CD4-positive, CD25-positive, alpha-beta regulatory T cell (primary cell): Measurements from ENCODE around the gene RFPL2. TPM values are rescaled to one million over a fixed set of nuclear protein-coding genes. Genes with fewer than 3 reads are reported as not detected.

Experiments
- ATAC-seq, 2 donors: fragments of 150-1000 bp; cut with Tn5 transposase; one replicate each; pipeline ENCODE4 v1.10.0; 2021; ENCODE audit warnings: low read depth in 2 of 2, moderate number of reproducible peaks in 2 of 2, moderate library complexity in 1 of 2
- DNase-seq, 3 donors: peaks; one replicate each; pipeline versions ENCODE4 v3.0.0 to v3.0.0-alpha.2; 2012 to 2022; ENCODE audit warnings: mixed read lengths in 1 of 3
- H3K27ac ChIP-seq: one replicate; pipeline ENCODE4 v1.7.0; 2013; ENCODE audit warnings: mild to moderate bottlenecking, low read length; ENCODE audit not compliant: insufficient read depth, poor library complexity, severe bottlenecking
- H3K27me3 ChIP-seq: one replicate; pipeline ENCODE4 v1.7.0; 2013; ENCODE audit warnings: low read length; ENCODE audit not compliant: control insufficient read depth, insufficient read depth
- H3K36me3 ChIP-seq: one replicate; pipeline ENCODE4 v1.7.0; 2013; ENCODE audit warnings: mild to moderate bottlenecking, low read length, moderate library complexity; ENCODE audit not compliant: control insufficient read depth, insufficient read depth
- H3K4me1 ChIP-seq: 2 replicates; pipeline ENCODE4 v1.7.0; 2013; ENCODE audit warnings: mild to moderate bottlenecking, low read length; ENCODE audit not compliant: insufficient read depth, control insufficient read depth, poor library complexity, severe bottlenecking
- H3K4me3 ChIP-seq: one replicate; pipeline ENCODE4 v1.7.0; 2013; ENCODE audit warnings: low read depth, mild to moderate bottlenecking, low read length, moderate library complexity
- H3K9me3 ChIP-seq, 2 experiments: 1 replicate in 1 of 2; 2 replicates in 1 of 2; pipeline ENCODE4 v1.7.0; 2013; ENCODE audit warnings: low read length in 2 of 2, mild to moderate bottlenecking in 1 of 2, moderate library complexity in 1 of 2; ENCODE audit not compliant: control insufficient read depth in 2 of 2
- H3K27ac Mint-ChIP-seq, 3 donors: one replicate each; pipeline ENCODE4 v1.8.0; 2020 to 2022; ENCODE audit warnings: mild to moderate bottlenecking in 3 of 3, mixed read lengths in 3 of 3, moderate library complexity in 2 of 3
- H3K27me3 Mint-ChIP-seq: one replicate; pipeline ENCODE4 v1.8.0; 2022; ENCODE audit warnings: mild to moderate bottlenecking, mixed read lengths
- H3K36me3 Mint-ChIP-seq: one replicate; pipeline ENCODE4 v1.8.0; 2020; ENCODE audit warnings: mixed read lengths
- H3K4me1 Mint-ChIP-seq, 4 donors: one replicate each; pipeline ENCODE4 v1.8.0; 2020 to 2022; ENCODE audit warnings: mixed read lengths in 4 of 4, mild to moderate bottlenecking in 1 of 4
- H3K4me3 Mint-ChIP-seq, 4 donors: one replicate each; pipeline ENCODE4 v1.8.0; 2020 to 2022; ENCODE audit warnings: mild to moderate bottlenecking in 4 of 4, mixed read lengths in 4 of 4, moderate library complexity in 3 of 4
- H3K9me3 Mint-ChIP-seq, 7 donors: one replicate each; pipeline ENCODE4 v1.8.0; 2020 to 2022; ENCODE audit warnings: mixed read lengths in 7 of 7, mild to moderate bottlenecking in 3 of 7, moderate library complexity in 2 of 7
- polyA plus RNA-seq, 4 donors: library from polyadenylated mRNA; unstranded; fragments of 300-500 nt; fragmentation: Illumina TruSeq; gene quantifications; one replicate each; pipeline ENCODE4 v1.2.3, GENCODE V29; 2021
- total RNA-seq: library from RNA; stranded (reverse); gene quantifications from one replicate; pipeline ENCODE4 v1.2.3, GENCODE V29; 2022

RFPL2 gene
- total and polyA plus RNA-seq, 5 donors from 2014 or later, result 0.27 to 2.6 (median 0.34) TPM

DNA sequence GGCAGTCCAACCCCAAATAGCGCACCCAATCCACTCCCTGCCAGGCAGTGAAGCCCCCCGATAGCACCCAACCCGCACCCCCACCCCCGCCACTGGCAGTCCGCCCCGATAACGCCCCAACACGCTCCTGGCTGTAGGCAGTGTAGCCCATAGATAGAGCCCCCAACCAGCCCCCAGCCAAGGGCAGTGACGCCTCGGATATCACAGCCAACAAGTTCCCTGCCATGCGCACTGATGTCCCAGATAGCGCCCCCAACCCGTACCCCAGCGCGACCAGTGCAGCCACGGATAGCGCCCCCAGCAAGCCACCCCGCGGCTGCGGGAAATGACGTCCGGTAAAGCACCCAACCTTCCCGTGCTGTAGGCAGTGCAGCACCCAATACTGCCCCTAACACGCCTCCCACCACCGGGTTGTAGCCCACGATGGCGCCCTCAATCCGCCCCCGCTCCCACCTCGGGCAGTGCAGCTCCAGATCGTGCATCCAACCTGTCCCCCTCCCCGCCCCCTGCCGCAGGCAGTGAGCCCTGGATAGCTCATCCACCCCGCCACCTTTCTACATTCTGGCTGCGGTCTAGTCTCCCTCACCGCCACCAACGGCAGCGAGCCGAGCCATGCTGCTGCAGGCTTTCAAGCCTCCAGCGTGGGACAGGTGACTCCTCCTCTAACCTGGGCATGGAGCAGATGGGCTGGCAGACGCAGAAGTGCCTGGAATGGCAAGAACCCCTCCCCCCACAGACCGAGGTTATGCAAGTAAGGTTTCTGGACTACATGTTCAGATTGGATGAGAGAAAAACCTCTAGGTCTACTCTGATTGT lies 625 bp downstream of the RFPL2 start:
- Mint-ChIP-seq H3K4me1 (peaks cover 0 to 75% (median 23%) of the 10 kb centered on the region in 4 donors), H3K27ac (peak overlapping the region in 2 of 3 donors; percentile 82 to 89), H3K9me3 (no peaks in the 10 kb centered on the region), H3K36me3 (no peaks in the 10 kb centered on the region), H3K4me3 (peak overlapping the region; percentile 38 to 94 (median 66)), H3K27me3 (peaks cover 34% of the 10 kb centered on the region)
- ATAC-seq (peak in 1 of 2 donors; percentile 37), DNase-seq (peak in 1 of 3 donors; percentile 20)
- peak overlapping the region; percentile 54 for H3K4me3 ChIP-seq
- peaks cover 42% of the 10 kb centered on the region for H3K4me1 ChIP-seq
- no peaks in the 10 kb centered on the region for H3K27me3 ChIP-seq
- H3K27ac ChIP-seq, result no peak overlapping the region
- no peaks in the 10 kb centered on the region for H3K36me3 ChIP-seq
- H3K9me3 ChIP-seq, result no peaks in the 10 kb centered on the region

DNA sequence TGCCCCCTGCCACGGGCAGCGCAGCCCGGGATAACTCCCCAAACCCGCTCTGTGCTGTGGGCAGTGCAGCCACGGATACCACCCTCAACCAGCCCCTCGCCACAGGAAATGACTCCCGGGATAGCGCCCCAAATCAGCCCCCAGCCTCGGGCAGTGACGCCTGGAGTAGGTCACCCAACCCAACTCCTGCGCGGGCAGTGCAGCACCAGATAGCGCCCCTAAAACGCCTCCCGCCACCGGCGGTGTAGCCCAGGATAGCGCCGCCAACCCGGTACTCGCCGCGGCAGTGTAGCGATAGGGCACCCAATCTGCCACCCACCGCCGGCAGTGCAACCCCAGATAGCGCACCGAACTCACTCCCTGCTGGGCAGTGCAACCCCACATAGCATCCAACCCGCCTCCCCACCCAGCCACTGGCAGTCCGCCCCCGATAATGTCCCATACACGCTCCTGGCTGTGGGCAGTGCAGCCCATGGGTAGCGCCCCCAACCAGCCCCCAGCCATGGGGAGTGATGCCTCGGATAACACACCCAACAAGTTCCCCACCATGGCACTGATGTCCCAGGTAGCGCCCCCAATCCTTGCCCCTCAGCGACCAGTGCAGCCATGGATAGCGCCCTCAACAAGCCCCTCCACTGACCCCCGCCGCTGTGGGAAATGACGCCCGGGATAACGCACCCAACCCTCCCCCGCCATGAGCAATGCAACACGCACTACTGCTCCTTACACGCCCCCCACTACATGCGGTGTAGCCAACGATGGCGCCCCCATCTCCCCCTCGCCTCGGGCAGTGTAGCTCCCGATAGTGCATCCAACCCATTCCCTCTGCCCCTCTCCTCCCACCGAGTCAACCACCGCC lies 1.5 kb downstream of the RFPL2 start:
- Mint-ChIP-seq H3K9me3 (no peaks in the 10 kb centered on the region), H3K27ac (peak overlapping the region in 1 of 3 donors; percentile 36), H3K36me3 (no peaks in the 10 kb centered on the region), H3K4me1 (peaks cover 0 to 75% (median 23%) of the 10 kb centered on the region in 4 donors), H3K4me3 (peak overlapping the region; percentile 38 to 94 (median 83)), H3K27me3 (peaks cover 34% of the 10 kb centered on the region)
- Histone ChIP-seq H3K9me3 (no peaks in the 10 kb centered on the region), H3K27me3 (no peaks in the 10 kb centered on the region), H3K27ac (no peak overlapping the region), H3K4me1 (peaks cover 42% of the 10 kb centered on the region), H3K4me3 (no peak overlapping the region), H3K36me3 (no peaks in the 10 kb centered on the region)
- no peak for ATAC-seq
- DNase-seq, result no peak

DNA sequence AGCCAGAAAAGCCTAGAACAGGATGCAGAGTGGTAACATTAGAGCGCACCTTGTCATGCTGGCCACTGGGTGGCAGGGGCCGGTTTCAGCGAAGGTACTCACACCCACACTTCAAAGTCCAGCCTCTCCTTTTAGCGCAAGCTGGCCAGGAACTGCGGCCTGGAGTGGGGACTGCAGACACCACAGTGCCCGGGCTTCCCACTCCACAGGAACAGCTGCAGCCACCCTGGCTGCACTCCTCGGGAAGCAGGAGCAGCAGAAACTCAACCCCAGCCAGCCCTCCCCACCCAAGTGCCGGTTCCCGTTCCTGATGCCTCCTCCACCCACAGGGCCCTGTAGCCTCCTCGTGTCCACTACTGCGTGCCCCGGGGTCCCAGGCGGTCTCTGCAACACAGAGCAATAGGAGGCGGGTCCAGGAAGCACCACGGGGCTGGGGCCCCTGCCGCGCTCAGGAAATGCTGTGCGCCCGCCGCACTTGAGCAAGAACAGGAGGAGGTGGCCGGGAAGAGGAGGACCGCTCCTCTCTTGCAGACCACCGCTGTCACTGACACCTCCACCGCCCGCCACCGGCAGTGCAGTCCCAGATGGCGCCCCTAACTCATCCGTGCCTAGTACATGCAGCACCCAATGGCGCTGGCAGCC lies 2.2 kb downstream of the RFPL2 start:
- DNase-seq (peak in 2 of 3 donors; percentile 32 to 56), ATAC-seq (no peak)
- H3K4me1 ChIP-seq, result peaks cover 42% of the 10 kb centered on the region
- H3K4me3 ChIP-seq, result no peak overlapping the region
- no peaks in the 10 kb centered on the region for H3K27me3 ChIP-seq
- H3K36me3 Mint-ChIP-seq, result no peaks in the 10 kb centered on the region
- peak overlapping the region; percentile 12 to 94 (median 74) for H3K4me3 Mint-ChIP-seq
- H3K9me3 Mint-ChIP-seq, result no peaks in the 10 kb centered on the region
- H3K27ac Mint-ChIP-seq, result peak overlapping the region in 1 of 3 donors; percentile 55
- peaks cover 0 to 75% (median 23%) of the 10 kb centered on the region in 4 donors for H3K4me1 Mint-ChIP-seq
- H3K9me3 ChIP-seq, result no peaks in the 10 kb centered on the region
- H3K27me3 Mint-ChIP-seq, result peaks cover 34% of the 10 kb centered on the region
- no peak overlapping the region for H3K27ac ChIP-seq
- H3K36me3 ChIP-seq, result no peaks in the 10 kb centered on the region

DNA sequence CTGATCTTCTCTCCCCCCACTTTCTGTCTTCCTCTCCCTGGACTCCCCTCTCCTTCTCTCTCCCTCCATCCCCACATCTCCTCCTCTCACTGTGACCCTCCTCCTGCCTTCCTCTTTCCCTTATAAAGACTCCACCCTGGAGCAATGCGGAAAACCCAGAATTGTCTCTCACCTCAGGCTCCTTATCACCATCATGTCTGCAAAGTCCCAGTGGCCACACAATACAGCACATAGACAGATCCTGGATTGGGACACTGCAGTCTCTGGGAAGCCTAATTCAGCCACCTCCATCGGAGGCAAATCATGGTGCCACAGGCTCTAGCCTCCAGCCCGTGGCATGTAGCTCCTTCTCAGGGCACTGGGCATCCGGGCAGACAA lies 2.7 kb downstream of the RFPL2 start:
- no peaks in the 10 kb centered on the region for H3K36me3 ChIP-seq
- H3K4me3 ChIP-seq, result no peak overlapping the region
- peaks cover 34% of the 10 kb centered on the region for H3K27me3 Mint-ChIP-seq
- H3K27me3 ChIP-seq, result no peaks in the 10 kb centered on the region
- H3K9me3 Mint-ChIP-seq, result peaks cover 0 to under 1% (median 0%) of the 10 kb centered on the region in 7 donors
- H3K27ac Mint-ChIP-seq, result peak overlapping the region in 1 of 3 donors; percentile 55
- peaks cover 42% of the 10 kb centered on the region for H3K4me1 ChIP-seq
- H3K4me1 Mint-ChIP-seq, result peaks cover 0 to 71% (median 23%) of the 10 kb centered on the region in 4 donors
- H3K36me3 Mint-ChIP-seq, result no peaks in the 10 kb centered on the region
- no peak for DNase-seq
- peak overlapping the region in 3 of 4 donors; percentile 59 to 94 (median 88) for H3K4me3 Mint-ChIP-seq
- H3K27ac ChIP-seq, result no peak overlapping the region
- H3K9me3 ChIP-seq, result no peaks in the 10 kb centered on the region
- no peak for ATAC-seq

DNA sequence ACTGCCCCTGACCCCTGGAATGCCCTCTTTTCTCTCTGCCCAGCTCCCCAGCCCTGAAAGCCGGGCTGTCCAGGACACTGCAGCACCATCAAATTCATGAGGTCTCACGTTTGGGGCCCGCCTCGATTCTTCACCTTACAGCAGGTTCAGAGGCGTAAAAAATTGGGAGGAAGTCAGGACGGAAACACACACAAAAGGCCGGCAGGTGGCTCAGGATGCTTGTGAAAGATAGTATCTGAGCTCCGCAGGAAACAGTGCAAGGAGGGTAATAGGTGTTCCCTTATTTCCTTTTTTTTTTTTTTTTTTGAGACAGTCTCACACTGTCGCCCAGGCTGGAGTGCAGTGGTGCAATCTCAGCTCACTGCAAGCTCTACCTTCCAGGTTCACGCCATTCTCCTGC lies 4.1 kb downstream of the RFPL2 start:
- DNase-seq (peak in 1 of 3 donors; percentile 74), ATAC-seq (peak in 1 of 2 donors; percentile 13)
- H3K27ac Mint-ChIP-seq, result peak overlapping the region in 2 of 3 donors; percentile 56 to 85
- no peak overlapping the region for H3K27ac ChIP-seq
- H3K4me3 ChIP-seq, result no peak overlapping the region
- H3K4me1 ChIP-seq, result peaks cover 39% of the 10 kb centered on the region
- H3K9me3 Mint-ChIP-seq, result peaks cover 0 to 3% (median 0%) of the 10 kb centered on the region in 7 donors
- H3K36me3 ChIP-seq, result no peaks in the 10 kb centered on the region
- H3K36me3 Mint-ChIP-seq, result no peaks in the 10 kb centered on the region
- no peaks in the 10 kb centered on the region for H3K27me3 ChIP-seq
- peak overlapping the region in 3 of 4 donors; percentile 4 to 56 (median 19) for H3K4me3 Mint-ChIP-seq
- H3K4me1 Mint-ChIP-seq, result peaks cover 0 to 59% (median 19%) of the 10 kb centered on the region in 4 donors
- no peaks in the 10 kb centered on the region for H3K9me3 ChIP-seq
- H3K27me3 Mint-ChIP-seq, result peaks cover 25% of the 10 kb centered on the region

DNA sequence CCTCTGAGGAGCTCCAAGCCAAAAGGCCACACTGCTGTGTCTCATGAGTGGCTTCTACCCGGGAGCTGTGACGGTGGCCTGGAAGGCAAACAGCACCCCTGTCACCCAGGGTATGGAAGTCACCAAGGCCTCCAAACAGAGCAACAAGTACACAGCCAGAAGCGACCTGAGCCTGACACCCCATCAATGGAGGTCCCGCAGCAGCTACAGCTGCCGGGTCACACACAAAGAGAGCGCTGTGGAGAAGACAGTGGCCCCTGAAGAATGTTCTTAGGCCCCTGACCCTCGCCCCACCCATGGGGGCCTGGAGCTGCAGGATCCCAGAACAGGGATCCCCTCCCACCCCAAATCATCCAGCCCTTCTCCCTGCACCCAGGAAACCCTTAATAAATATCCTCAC lies 4.9 kb downstream of the RFPL2 start:
- Histone ChIP-seq H3K4me1 (peaks cover 35% of the 10 kb centered on the region), H3K27me3 (no peaks in the 10 kb centered on the region), H3K36me3 (no peaks in the 10 kb centered on the region), H3K4me3 (no peak overlapping the region), H3K27ac (no peak overlapping the region), H3K9me3 (no peaks in the 10 kb centered on the region)
- Mint-ChIP-seq H3K4me3 (no peak overlapping the region), H3K27me3 (peaks cover 23% of the 10 kb centered on the region), H3K9me3 (peaks cover 0 to 3% (median 0%) of the 10 kb centered on the region in 7 donors), H3K27ac (peak overlapping the region in 1 of 3 donors; percentile 56), H3K4me1 (peaks cover 0 to 52% (median 18%) of the 10 kb centered on the region in 4 donors), H3K36me3 (no peaks in the 10 kb centered on the region)
- DNase-seq, result no peak
- no peak for ATAC-seq

DNA sequence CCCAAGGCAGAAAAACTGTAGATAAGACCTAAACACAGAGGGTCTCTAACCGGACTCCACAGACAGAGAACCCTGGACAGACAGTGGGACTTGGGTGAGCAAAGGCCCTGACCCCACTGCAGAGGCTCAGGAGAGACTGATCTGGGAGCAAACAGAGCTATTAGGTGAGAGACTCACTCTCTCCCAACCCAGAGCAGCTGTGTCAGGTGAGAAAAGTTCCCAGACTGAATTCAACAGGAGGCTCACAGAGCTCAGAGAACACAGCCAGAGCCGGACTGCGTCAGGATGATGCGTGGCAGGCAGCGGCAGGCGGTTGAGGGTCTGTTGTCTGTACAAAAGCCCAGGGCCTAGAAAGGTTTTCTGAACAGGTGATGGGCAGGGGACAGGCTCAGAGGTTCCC lies 5.5 kb downstream of the RFPL2 start:
- Mint-ChIP-seq H3K9me3 (peaks cover 0 to 3% (median 0%) of the 10 kb centered on the region in 7 donors), H3K4me3 (no peak overlapping the region), H3K4me1 (peaks cover 0 to 45% (median 15%) of the 10 kb centered on the region in 4 donors), H3K36me3 (no peaks in the 10 kb centered on the region), H3K27me3 (peaks cover 20% of the 10 kb centered on the region), H3K27ac (no peak overlapping the region)
- Histone ChIP-seq H3K4me3 (no peak overlapping the region), H3K36me3 (no peaks in the 10 kb centered on the region), H3K9me3 (no peaks in the 10 kb centered on the region), H3K4me1 (peaks cover 35% of the 10 kb centered on the region), H3K27ac (no peak overlapping the region), H3K27me3 (no peaks in the 10 kb centered on the region)
- ATAC-seq (no peak), DNase-seq (no peak)
